GM12872 (cell line): ENCODE results near the gene TAF3.

ENCODE experiments used
- TF ChIP-seq, protein P1 (sequence below): IDR thresholded peaks from 3 replicates; pipeline ENCODE4 v1.5.1; 2011; ENCODE audit warnings: low read depth, mild to moderate bottlenecking, low read length, moderate library complexity; ENCODE audit not compliant: insufficient read depth

TAF3 gene

DNA sequence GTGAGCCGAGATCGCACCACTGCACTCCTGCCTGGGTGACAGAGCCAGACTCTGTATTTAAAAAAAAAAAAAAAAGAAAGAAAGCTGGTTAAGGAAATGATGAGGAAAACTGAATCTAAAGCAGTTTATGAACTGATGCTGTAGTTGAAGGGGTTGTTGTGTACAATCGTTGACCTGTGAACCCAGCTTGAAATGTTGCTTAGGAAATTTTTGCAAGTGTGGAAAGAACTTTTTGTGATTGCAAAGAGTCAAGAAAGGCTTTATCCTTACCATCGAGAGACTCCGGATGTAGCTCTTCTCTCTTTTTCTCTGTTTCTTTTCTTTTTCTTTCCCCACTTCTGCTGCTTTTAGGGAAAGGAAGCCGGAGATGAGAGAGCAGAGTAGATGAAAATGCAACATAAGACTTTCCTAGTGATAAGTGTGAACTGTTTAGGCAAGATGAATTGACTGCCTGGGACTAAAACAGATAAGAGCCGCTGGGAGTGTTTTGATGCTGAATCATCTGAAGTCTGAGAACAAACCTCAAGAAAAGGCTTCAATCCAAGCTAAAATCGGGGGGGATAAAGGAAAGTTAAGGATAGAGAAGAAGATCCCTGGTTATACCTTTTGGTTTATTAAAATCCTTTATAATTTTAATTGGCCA is 69.0 kb downstream of the TAF3 start:
- TF ChIP-seq, protein P1, sequence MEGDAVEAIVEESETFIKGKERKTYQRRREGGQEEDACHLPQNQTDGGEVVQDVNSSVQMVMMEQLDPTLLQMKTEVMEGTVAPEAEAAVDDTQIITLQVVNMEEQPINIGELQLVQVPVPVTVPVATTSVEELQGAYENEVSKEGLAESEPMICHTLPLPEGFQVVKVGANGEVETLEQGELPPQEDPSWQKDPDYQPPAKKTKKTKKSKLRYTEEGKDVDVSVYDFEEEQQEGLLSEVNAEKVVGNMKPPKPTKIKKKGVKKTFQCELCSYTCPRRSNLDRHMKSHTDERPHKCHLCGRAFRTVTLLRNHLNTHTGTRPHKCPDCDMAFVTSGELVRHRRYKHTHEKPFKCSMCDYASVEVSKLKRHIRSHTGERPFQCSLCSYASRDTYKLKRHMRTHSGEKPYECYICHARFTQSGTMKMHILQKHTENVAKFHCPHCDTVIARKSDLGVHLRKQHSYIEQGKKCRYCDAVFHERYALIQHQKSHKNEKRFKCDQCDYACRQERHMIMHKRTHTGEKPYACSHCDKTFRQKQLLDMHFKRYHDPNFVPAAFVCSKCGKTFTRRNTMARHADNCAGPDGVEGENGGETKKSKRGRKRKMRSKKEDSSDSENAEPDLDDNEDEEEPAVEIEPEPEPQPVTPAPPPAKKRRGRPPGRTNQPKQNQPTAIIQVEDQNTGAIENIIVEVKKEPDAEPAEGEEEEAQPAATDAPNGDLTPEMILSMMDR = no peak

DNA sequence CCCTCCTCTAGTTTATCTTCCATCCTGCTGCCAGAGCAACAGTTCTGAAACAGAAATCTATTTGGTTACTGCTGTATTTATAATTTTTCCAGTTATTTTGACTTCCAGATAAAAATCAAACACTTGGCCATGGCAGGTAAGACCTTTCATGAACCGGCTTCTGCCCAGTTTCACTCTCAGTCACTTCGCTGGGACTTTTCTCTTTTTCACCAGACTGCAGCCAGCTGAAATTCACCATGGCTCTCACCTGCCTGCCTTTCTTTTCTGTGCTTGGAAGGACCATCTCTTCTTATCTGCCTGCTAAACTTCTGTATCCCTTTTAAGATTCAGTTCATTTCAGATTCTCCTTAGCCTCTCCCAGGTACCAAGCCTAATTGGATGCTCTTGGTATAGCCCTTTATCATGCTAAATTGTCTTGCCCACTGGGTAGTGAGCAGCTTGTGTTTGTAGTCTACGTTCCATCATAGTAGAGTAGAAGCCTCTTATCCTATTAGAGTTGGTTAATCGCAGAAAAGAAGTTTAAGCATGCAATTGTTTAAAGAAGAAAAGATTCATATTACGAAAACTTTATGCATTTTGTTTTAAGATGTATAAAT is 71.7 kb downstream of the TAF3 start:
- TF ChIP-seq, protein P1 = no peak

DNA sequence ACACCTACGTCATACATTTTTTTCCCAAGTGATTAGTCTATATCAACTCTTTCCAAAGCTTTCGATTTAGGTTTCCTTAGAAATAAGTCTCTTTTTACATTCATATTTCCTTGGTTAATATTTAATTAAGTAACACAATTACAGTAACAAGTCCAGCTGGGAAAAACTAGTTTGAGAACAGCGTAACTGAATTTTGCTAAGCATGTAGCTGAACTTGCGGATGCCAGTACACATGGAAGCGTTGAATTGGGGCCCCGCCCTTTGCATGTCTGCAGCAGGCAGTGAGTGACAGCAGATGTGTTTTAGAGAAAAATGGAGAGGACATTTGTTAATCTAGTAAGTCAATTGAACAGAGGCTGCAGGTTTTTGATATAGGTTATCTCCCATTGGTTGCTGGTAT is 72.5 kb downstream of the TAF3 start:
- TF ChIP-seq, protein P1 = no peak

DNA sequence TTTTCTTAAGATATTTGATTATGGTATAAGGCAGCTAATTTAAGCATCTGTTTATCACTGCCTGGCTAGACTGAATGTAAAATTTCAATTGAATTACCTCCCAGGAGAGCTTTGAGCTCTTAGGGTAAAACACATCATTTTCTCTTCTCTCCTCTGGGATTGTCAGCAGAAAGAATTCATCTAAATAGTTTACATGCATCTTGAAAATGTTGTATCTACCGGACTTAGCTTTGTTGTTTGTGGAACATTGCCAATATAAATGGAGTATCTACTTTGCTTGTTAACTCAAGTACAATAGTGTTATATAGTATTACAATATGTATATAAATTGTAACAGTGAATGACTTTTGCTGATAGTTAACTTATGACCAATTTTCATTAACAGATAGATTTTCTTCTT is 73.3 kb downstream of the TAF3 start:
- TF ChIP-seq, protein P1 = no peak

DNA sequence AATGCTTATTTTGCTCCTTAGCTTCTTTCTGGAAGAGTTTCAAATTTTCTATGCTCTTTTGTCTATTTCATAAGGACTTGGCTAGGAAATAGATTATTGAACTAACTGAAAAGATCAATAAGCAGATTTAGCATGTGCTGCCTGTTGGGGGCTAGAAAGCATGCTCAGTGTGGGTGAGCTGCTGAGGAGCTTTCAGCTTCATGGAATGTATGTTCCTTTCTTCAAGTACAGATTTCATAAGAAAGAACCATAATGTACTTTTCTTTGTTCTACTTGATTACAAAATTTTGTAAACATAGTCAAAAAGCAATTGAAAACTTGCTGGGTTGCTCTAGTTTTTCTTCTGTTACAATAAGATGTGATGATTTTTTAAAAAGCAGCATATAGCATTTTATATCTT is 73.8 kb downstream of the TAF3 start:
- TF ChIP-seq, protein P1 = no peak

DNA sequence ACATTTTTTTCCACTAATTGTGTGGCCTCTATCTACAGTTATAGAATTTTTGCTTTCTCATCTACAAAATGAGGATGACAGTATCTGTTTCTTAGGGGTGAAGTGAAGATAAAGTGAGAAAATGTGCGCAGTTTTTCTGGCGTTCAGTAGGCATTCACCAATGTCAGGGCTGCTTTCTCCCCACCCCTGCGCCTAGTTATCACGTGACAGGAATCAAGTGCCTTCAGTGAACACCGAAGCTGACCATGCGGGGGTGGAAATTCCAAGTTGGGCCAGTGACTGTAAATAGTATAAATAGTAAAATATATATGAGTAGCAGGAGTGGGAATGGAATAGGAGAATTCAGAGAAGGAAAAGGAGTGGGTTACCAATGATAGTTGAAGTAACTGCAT is 77.4 kb downstream of the TAF3 start:
- TF ChIP-seq, protein P1 = no peak

DNA sequence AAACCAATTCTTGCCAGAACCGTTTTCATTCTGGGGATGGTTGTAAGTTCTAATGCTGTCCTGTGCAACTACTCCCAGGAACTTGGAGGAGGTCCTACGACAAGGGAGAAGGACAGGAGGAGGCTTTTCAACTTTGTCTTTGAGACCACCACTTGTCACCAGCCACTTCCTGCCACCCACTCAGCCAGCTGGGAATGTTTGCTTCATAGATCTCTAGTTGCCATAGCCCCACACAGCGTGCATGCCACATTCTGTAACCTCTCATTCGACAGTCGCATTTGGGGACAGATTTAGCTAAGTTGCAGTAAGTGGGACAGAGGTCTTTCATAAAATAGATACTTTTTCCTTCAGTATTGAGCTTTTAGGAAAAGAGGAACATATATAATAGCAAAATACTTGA is 78.0 kb downstream of the TAF3 start:
- TF ChIP-seq, protein P1 = no peak
